Epidermal melanocyte (primary cell): ENCODE data around the gene CSNK1G1.

Experiments used
- DNase-seq: peaks from one replicate; pipeline ENCODE4 v3.0.0; 2011; ENCODE audit warnings: low spot score; ENCODE audit not compliant: insufficient read length

The CSNK1G1 gene

GRCh38 chr15:64153480-64154367, 202.2 kb downstream of the CSNK1G1 start:
- DNase-seq, result peak; percentile 98

- DNase-seq, result no peak
Observed at GRCh38 chr15:64152507-64153387, 203.2 kb downstream of the CSNK1G1 start.

- DNase-seq, result no peak
Observed at GRCh38 chr15:64151727-64152506, 204.1 kb downstream of the CSNK1G1 start, which contains the start of gene SNX22. Gene SNX22 (plus strand): TSS chr15:64151731. CDS start chr15:64151776, 45 bp downstream.

GRCh38 chr15:64149893-64150578, 205.9 kb downstream of the CSNK1G1 start:
- DNase-seq, result no peak

GRCh38 chr15:64149424-64149823, 206.5 kb downstream of the CSNK1G1 start:
- no peak for DNase-seq

- DNase-seq, result no peak
Observed at GRCh38 chr15:64148581-64148980, 207.4 kb downstream of the CSNK1G1 start.

- DNase-seq, result no peak
Observed at GRCh38 chr15:64148168-64148567, 207.8 kb downstream of the CSNK1G1 start.

GRCh38 chr15:64146885-64147681, 208.9 kb downstream of the CSNK1G1 start:
- no peak for DNase-seq

GRCh38 chr15:64146520-64146884, 209.5 kb downstream of the CSNK1G1 start:
- DNase-seq, result no peak

GRCh38 chr15:64146041-64146440, 209.9 kb downstream of the CSNK1G1 start:
- no peak for DNase-seq

GRCh38 chr15:64144565-64145281, 211.2 kb downstream of the CSNK1G1 start:
- DNase-seq, result no peak

GRCh38 chr15:64144192-64144564, 211.8 kb downstream of the CSNK1G1 start:
- DNase-seq, result no peak

GRCh38 chr15:64143276-64143675, 212.7 kb downstream of the CSNK1G1 start:
- DNase-seq, result no peak

GRCh38 chr15:64141798-64142512, 214.0 kb downstream of the CSNK1G1 start:
- DNase-seq, result no peak

GRCh38 chr15:64138331-64138941, 217.5 kb downstream of the CSNK1G1 start:
- no peak for DNase-seq

- DNase-seq, result no peak
Observed at GRCh38 chr15:64137226-64137833, 218.6 kb downstream of the CSNK1G1 start.

GRCh38 chr15:64136347-64136746, 219.6 kb downstream of the CSNK1G1 start:
- no peak for DNase-seq

- no peak for DNase-seq
Observed at GRCh38 chr15:64134345-64134829, 221.6 kb downstream of the CSNK1G1 start.
